HG03103 (cell line): Measurements from ENCODE around the gene RSPH10B.
"Not testable (repeated sequence)": the region's sequence is repeated elsewhere in the genome, so short reads cannot be mapped to it uniquely, and the experiment has no call there.

Experiments used
- ATAC-seq: cut with Tn5 transposase; IDR thresholded peaks from one replicate; pipeline ENCODE4 v1.9.1; 2021; ENCODE audit warnings: low read depth; ENCODE audit not compliant: unreplicated experiment

RSPH10B gene

DNA sequence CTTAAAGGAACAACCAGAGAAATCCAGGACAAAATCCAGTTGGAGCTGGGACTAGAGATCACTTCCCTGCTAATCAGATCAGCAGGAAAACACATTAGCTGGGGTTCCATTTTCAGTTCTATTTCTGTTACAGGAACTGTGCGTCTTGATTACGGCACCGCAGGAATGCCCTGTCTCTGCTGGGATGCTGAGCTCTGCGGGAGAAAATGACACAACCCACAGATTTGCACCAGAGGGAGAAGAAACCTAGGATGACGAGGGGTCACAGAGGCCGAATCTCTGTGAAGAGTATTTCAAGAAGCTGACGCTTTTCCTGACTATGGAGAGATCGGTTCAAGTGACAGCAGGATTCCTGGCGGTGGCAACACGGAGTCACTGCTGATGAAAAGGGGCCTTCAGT lies 40.2 kb downstream of the RSPH10B start:
- not testable (repeated sequence) for ATAC-seq

DNA sequence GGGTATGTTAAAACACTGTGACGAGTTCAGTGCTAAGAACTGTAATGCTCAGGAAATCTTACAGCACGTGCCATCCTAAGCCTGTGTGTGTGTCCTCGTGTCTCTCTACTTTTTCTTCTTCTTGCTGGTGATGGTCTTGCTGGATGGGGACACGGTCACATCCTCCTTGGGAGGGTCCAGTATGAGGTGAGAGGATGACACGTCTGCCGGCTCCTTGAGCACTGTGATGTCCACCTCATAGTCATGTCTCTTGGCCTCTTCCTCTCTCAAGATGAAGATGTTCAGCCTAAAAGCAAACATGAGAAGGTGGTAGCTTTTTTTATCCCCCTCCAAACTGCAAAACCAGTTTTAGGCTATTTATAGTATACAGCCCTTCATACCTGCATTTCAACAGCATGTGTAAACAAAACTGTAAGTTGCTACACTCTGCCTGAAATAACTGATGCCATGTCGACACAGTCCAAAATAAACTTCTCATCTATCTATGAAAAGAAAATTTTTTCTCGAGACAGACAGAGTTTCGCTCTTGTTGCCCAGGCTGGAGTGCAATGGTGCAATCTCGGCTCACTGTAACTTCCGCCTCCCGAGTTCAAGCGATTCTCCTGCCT lies 44.1 kb downstream of the RSPH10B start:
- ATAC-seq = not testable (repeated sequence)

DNA sequence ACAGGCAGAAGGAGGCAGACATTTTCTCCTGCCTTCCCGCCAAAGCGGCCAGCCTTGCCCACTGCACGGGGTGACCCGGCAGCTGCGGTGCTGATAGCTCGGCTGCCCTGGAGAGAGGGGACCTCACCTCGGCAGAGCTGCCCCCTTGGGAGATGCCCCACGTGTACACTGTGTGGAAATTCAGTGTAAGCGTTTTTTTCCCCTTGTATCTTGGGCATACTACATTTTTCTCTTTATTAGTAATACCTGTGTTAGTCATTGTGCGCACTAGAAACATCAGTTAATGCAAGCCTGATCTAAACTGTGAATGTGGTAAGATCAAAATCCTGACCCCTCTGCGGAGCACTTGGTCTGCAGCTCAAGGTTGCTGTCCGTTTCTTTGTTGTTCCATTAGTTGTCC lies 45.9 kb downstream of the RSPH10B start:
- ATAC-seq = not testable (repeated sequence)

GRCh38 chr7:5924180-5924579 lies 46.3 kb downstream of the RSPH10B start:
- not testable (repeated sequence) for ATAC-seq

DNA sequence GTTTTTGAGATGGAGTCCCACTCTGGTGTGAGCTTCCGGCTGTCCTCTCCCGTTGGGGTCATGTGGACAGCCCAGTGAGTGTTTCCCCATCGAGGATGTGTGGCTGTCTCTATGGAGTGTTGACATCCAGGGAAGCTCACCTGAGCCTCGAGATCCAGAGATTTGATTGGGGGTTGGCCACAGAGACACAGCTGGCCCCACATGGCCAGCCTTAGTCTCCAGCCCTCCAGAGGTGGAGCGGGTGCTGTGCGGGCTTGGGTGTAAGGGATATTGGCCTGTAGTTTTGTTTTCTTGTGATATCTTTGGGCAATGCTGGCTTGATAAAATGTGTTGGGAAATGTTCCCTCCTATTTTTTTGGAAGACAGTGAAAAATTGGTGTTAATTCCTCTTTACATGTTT lies 54.0 kb downstream of the RSPH10B start:
- ATAC-seq = not testable (repeated sequence)

DNA sequence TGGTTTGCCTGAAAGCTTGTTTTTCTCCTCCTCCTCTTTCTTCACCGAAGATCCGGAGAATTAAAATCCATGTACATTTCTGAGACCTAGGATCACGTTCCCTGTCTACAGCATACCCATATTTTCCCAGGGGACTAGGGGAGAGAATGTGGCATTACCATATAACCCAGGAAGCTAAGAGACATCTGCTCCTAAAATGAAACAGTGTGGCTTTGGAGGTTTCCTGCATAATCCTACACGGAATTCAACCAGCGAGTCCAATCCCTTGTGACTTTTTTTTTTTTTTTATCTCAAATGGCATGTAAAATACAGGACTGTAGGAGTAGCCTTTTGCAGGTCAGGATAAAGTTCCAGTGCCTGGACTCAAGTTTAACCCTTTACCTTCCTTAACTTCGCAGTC lies 61.7 kb downstream of the RSPH10B start:
- not testable (repeated sequence) for ATAC-seq

GRCh38 chr7:5904726-5905125 lies 65.8 kb downstream of the RSPH10B start:
- ATAC-seq = not testable (repeated sequence)

DNA sequence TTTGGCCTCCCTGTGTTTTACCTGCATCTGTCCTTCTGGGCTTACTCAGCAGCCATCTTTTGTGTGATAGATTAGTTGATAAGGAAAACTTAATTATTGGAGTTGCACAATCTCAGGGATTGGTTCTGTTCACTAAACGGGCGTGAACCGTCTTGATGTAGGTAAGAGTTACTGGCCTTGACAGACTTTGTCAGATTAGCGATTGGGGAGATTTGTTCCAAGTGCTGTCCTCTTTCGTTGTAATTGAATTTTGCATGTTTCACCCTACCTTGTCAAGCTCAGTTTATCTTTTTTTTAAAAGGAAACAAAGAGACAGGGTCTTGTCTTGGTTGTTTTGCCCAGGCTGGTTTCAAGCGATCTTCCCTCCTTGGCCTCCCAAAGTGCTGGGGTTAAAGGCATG lies 67.5 kb downstream of the RSPH10B start:
- not testable (repeated sequence) for ATAC-seq

- peak; percentile 83 for ATAC-seq
Observed at GRCh38 chr7:5898480-5899224, 71.8 kb downstream of the RSPH10B start, which contains the start of gene CCZ1. CCZ1 (plus strand) TSS chr7:5898733; CDS start chr7:5898800, 67 bp downstream.

GRCh38 chr7:5897369-5897919 lies 73.0 kb downstream of the RSPH10B start:
- not testable (repeated sequence) for ATAC-seq

DNA sequence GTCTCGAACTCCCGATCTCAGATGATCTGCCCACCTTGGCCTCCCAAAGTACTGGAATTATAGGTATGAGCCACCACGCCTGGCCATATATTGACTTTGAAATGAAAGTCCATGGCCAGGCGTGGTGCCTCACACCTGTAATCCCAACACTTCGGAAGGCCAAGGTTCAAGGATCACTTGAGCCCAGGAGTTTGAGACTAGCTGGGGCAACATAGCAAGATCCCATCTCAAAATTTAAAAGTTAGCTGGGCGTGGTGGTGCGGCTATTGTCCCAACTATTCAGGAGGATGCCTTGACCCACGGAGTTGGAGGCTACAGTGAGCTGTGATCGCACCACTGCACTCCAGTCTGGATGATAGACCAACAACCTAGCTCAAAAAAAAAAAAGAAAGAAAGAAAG lies 78.0 kb downstream of the RSPH10B start:
- ATAC-seq = no peak

- ATAC-seq = not testable (repeated sequence)
Observed at GRCh38 chr7:5890244-5890643, 80.2 kb downstream of the RSPH10B start.

DNA sequence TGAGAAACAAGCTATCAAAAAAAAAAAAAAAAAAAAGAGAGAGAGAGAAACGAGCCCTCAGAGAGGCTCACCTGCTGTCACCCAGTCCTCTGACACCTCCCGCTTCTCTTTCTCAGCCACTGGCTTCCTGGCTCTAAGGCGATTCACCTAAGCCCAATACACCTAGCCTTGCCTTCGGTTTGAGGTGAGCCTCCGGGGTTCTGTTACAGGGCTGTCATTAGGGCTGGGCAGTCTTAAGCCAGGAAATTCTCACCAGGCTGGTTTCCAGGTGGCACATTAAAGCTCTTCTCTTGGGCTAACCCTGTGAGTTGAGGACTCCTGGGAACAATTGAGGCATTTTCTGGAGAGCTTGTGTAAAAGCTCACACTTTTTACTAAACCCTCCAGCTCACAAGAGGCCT lies 82.5 kb downstream of the RSPH10B start:
- ATAC-seq = not testable (repeated sequence)

- ATAC-seq = not testable (repeated sequence)
Observed at GRCh38 chr7:5884431-5884830, 86.1 kb downstream of the RSPH10B start.

- ATAC-seq = not testable (repeated sequence)
Observed at GRCh38 chr7:5880106-5880505, 90.4 kb downstream of the RSPH10B start.

GRCh38 chr7:5879591-5879990 lies 90.9 kb downstream of the RSPH10B start:
- ATAC-seq = not testable (repeated sequence)
